Trophoblast cell (in vitro differentiated cells and primary cell): Measurements from ENCODE around the gene NEUROG2.

Source experiments
- DNase-seq, 2 donors: peaks; one replicate each; pipeline ENCODE4 v3.0.0-alpha.2; 2016
- H2AFZ ChIP-seq: 2 replicates; pipeline ENCODE4 v1.6.1; 2013; ENCODE audit warnings: low read length, moderate library complexity, mild to moderate bottlenecking; ENCODE audit not compliant: insufficient read depth, poor library complexity
- H2AK5ac ChIP-seq: 2 replicates; pipeline ENCODE4 v1.6.1; 2013; ENCODE audit warnings: mild to moderate bottlenecking, low read length
- H2BK120ac ChIP-seq: 2 replicates; pipeline ENCODE4 v1.6.1; 2013; ENCODE audit warnings: low read length, mild to moderate bottlenecking, moderate library complexity; ENCODE audit not compliant: insufficient read depth, poor library complexity
- H2BK12ac ChIP-seq: 2 replicates; pipeline ENCODE4 v1.6.1; 2013; ENCODE audit warnings: mild to moderate bottlenecking, low read length, moderate library complexity
- H2BK5ac ChIP-seq: 2 replicates; pipeline ENCODE4 v1.6.1; 2013; ENCODE audit warnings: low read length, low read depth, moderate library complexity, mild to moderate bottlenecking; ENCODE audit not compliant: poor library complexity
- H3K14ac ChIP-seq: 2 replicates; pipeline ENCODE4 v1.6.1; 2013; ENCODE audit warnings: mild to moderate bottlenecking, low read length
- H3K18ac ChIP-seq: 2 replicates; pipeline ENCODE4 v1.6.1; 2013; ENCODE audit warnings: mild to moderate bottlenecking, low read length
- H3K23ac ChIP-seq: 2 replicates; pipeline ENCODE4 v1.6.1; 2013; ENCODE audit warnings: low read length
- H3K27ac ChIP-seq: 2 replicates; pipeline ENCODE4 v1.5.1; 2013; ENCODE audit warnings: low read depth, mild to moderate bottlenecking, inconsistent platforms, low read length, moderate library complexity
- H3K27me3 ChIP-seq: 2 replicates; pipeline ENCODE4 v1.6.1; 2013; ENCODE audit warnings: inconsistent platforms, mild to moderate bottlenecking, low read length, moderate library complexity; ENCODE audit not compliant: insufficient read depth
- H3K36me3 ChIP-seq, 2 experiments: 1 replicate in 1 of 2; 2 replicates in 1 of 2; pipeline ENCODE4 v1.6.1; 2013; ENCODE audit warnings: low read length in 2 of 2, mild to moderate bottlenecking in 2 of 2, moderate library complexity in 1 of 2; ENCODE audit not compliant: insufficient read depth in 2 of 2, control insufficient read depth in 1 of 2
- H3K4ac ChIP-seq: 2 replicates; pipeline ENCODE4 v1.6.1; 2013; ENCODE audit warnings: low read depth, mild to moderate bottlenecking, low read length, moderate library complexity
- H3K4me1 ChIP-seq, 2 experiments: 1 replicate in 1 of 2; 2 replicates in 1 of 2; pipeline ENCODE4 v1.6.1; 2013; ENCODE audit warnings: low read length in 2 of 2, mild to moderate bottlenecking in 2 of 2, moderate library complexity in 1 of 2; ENCODE audit not compliant: insufficient read depth in 2 of 2, control insufficient read depth in 1 of 2
- H3K4me2 ChIP-seq: 2 replicates; pipeline ENCODE4 v1.6.1; 2013; ENCODE audit warnings: inconsistent platforms, mild to moderate bottlenecking, low read length, moderate library complexity
- H3K4me3 ChIP-seq: 2 replicates; pipeline ENCODE4 v1.5.1; 2013; ENCODE audit warnings: mild to moderate bottlenecking, low read depth, low read length, inconsistent platforms
- H3K79me1 ChIP-seq: one replicate; pipeline ENCODE4 v1.6.1; 2013; ENCODE audit warnings: low read length
- H3K79me2 ChIP-seq: 2 replicates; pipeline ENCODE4 v1.6.1; 2013; ENCODE audit warnings: low read length, mild to moderate bottlenecking; ENCODE audit not compliant: control insufficient read depth, insufficient read depth, poor library complexity
- H3K9ac ChIP-seq: 2 replicates; pipeline ENCODE4 v1.6.1; 2013; ENCODE audit warnings: mild to moderate bottlenecking, low read length
- H3K9me3 ChIP-seq: 2 replicates; pipeline ENCODE4 v1.6.1; 2013; ENCODE audit warnings: low read depth, mild to moderate bottlenecking, control low read depth, inconsistent platforms, low read length; ENCODE audit not compliant: insufficient read depth
- H4K12ac ChIP-seq: 2 replicates; pipeline ENCODE4 v1.6.1; 2013; ENCODE audit warnings: low read depth, mild to moderate bottlenecking, low read length, moderate library complexity
- H4K8ac ChIP-seq: 2 replicates; pipeline ENCODE4 v1.6.1; 2013; ENCODE audit warnings: low read depth, mild to moderate bottlenecking, low read length, moderate library complexity
- H4K91ac ChIP-seq: one replicate; pipeline ENCODE4 v1.6.1; 2013; ENCODE audit warnings: low read depth, mild to moderate bottlenecking, low read length, moderate library complexity
- WGBS: extraction: QIAGEN DNeasy Blood & Tissue Kit; methylation state at CpG from one replicate; pipeline ENCODE4 v1.1.7; 2013; ENCODE audit warnings: missing lambda C conversion rate; ENCODE audit not compliant: insufficient read length, insufficient coverage; ENCODE audit errors: extremely low coverage; 5-methylcytosine and 5-hydroxymethylcytosine counted together

NEUROG2 gene

GRCh38 chr4:112540695-112541094 is 24.7 kb upstream of the NEUROG2 start:
- WGBS = no CpG with 5 or more reads among the region's 1 CpG
- no peak overlapping the region for H3K14ac ChIP-seq
- no peak overlapping the region for H3K23ac ChIP-seq
- H3K79me2 ChIP-seq = no peaks in the 10 kb centered on the region
- H3K18ac ChIP-seq = no peak overlapping the region
- no peak overlapping the region for H2BK12ac ChIP-seq
- no peak for DNase-seq
- H3K79me1 ChIP-seq = no peaks in the 10 kb centered on the region
- no peaks in the 10 kb centered on the region for H3K4me1 ChIP-seq
- H2BK120ac ChIP-seq = no peak overlapping the region
- no peak overlapping the region for H3K4me3 ChIP-seq
- H3K36me3 ChIP-seq = no peaks in the 10 kb centered on the region
- no peak overlapping the region for H4K8ac ChIP-seq
- no peak overlapping the region for H2BK5ac ChIP-seq
- no peak overlapping the region for H3K4me2 ChIP-seq
- no peak overlapping the region for H3K4ac ChIP-seq
- H3K9ac ChIP-seq = no peak overlapping the region
- H3K27me3 ChIP-seq = no peaks in the 10 kb centered on the region
- H3K9me3 ChIP-seq = no peaks in the 10 kb centered on the region
- no peak overlapping the region for H4K12ac ChIP-seq
- no peak overlapping the region for H2AK5ac ChIP-seq
- H2AFZ ChIP-seq = no peak overlapping the region
- H4K91ac ChIP-seq = no peak overlapping the region
- no peak overlapping the region for H3K27ac ChIP-seq

DNA sequence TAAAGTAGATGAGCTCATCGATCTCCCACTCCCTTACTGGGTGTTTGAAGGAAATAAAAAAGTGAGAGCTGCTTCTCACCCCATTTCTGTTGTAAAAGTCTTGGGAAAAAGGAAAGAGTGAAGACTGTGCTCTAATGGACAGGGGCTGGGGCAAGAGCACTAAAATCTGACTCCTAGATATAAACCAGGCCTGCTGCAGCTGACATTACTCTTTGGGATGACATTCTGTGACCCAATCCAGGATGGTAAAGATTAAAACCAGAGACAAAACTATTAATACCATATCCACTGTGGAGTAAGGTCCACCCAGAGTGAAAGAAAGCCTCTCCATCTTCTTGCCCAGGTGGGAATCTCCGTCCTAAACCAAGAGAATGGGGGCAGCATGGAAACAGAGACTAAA is 20.1 kb upstream of the NEUROG2 start:
- no peak for DNase-seq

GRCh38 chr4:112532267-112532666 is 16.3 kb upstream of the NEUROG2 start:
- Histone ChIP-seq H3K23ac (no peak overlapping the region), H3K9me3 (no peaks in the 10 kb centered on the region), H3K27me3 (no peaks in the 10 kb centered on the region), H4K12ac (no peak overlapping the region), H3K18ac (no peak overlapping the region), H3K14ac (no peak overlapping the region), H2AFZ (no peak overlapping the region), H2AK5ac (no peak overlapping the region), H3K79me2 (no peaks in the 10 kb centered on the region), H2BK120ac (no peak overlapping the region), H3K4me3 (no peak overlapping the region), H4K8ac (no peak overlapping the region), H3K27ac (no peak overlapping the region), H3K4me1 (peaks cover 0 to 2% of the 10 kb centered on the region in 2 experiments), H3K79me1 (no peaks in the 10 kb centered on the region), H2BK5ac (no peak overlapping the region), H3K9ac (no peak overlapping the region), H3K4me2 (no peak overlapping the region), H3K36me3 (no peaks in the 10 kb centered on the region), H2BK12ac (no peak overlapping the region), H3K4ac (no peak overlapping the region), H4K91ac (no peak overlapping the region)
- no CpG with 5 or more reads among the region's 3 CpGs for WGBS
- DNase-seq = no peak

More for the DNA sequence above, 20.1 kb upstream of the NEUROG2 start:
- no peaks in the 10 kb centered on the region for H3K79me2 ChIP-seq
- no peak overlapping the region for H3K27ac ChIP-seq
- H3K36me3 ChIP-seq = no peaks in the 10 kb centered on the region
- H3K18ac ChIP-seq = no peak overlapping the region
- H3K27me3 ChIP-seq = no peaks in the 10 kb centered on the region
- no peak overlapping the region for H3K4me3 ChIP-seq
- H4K8ac ChIP-seq = no peak overlapping the region
- no peak overlapping the region for H2BK12ac ChIP-seq
- H3K9me3 ChIP-seq = no peaks in the 10 kb centered on the region
- H2AFZ ChIP-seq = no peak overlapping the region
- H2BK120ac ChIP-seq = no peak overlapping the region
- no peak overlapping the region for H3K23ac ChIP-seq
- no peak overlapping the region for H3K4me2 ChIP-seq
- H4K12ac ChIP-seq = no peak overlapping the region
- WGBS = no CpG with 5 or more reads among the region's 2 CpGs
- H3K4ac ChIP-seq = no peak overlapping the region
- no peak overlapping the region for H4K91ac ChIP-seq
- no peak overlapping the region for H2BK5ac ChIP-seq
- H3K4me1 ChIP-seq = peaks cover 0 to 2% of the 10 kb centered on the region in 2 experiments
- no peaks in the 10 kb centered on the region for H3K79me1 ChIP-seq
- no peak overlapping the region for H3K9ac ChIP-seq
- no peak overlapping the region for H3K14ac ChIP-seq
- H2AK5ac ChIP-seq = no peak overlapping the region

- Histone ChIP-seq H3K79me1 (no peaks in the 10 kb centered on the region), H3K9me3 (no peaks in the 10 kb centered on the region), H3K18ac (no peak overlapping the region), H3K4me2 (no peak overlapping the region), H3K14ac (no peak overlapping the region), H3K4me3 (no peak overlapping the region), H2AFZ (no peak overlapping the region), H3K4me1 (peaks cover 0 to 2% of the 10 kb centered on the region in 2 experiments), H4K8ac (no peak overlapping the region), H3K23ac (no peak overlapping the region), H4K12ac (no peak overlapping the region), H2BK12ac (no peak overlapping the region), H4K91ac (no peak overlapping the region), H3K27ac (no peak overlapping the region), H3K36me3 (no peaks in the 10 kb centered on the region), H2BK5ac (no peak overlapping the region), H3K9ac (no peak overlapping the region), H3K79me2 (no peaks in the 10 kb centered on the region), H2BK120ac (no peak overlapping the region), H3K4ac (no peak overlapping the region), H2AK5ac (no peak overlapping the region), H3K27me3 (no peaks in the 10 kb centered on the region)
- no peak for DNase-seq
- no CpG with 5 or more reads among the region's 1 CpG for WGBS
Observed at GRCh38 chr4:112531146-112531545, 15.2 kb upstream of the NEUROG2 start.
